GM18907 (cell line): ENCODE measurements around the gene CLINT1.
A peak's percentile ranks its signal among the peaks of the same experiment; 100 is the strongest.
"Not testable (repeated sequence)": the region's sequence is repeated elsewhere in the genome, so short reads cannot be mapped to it uniquely, and the experiment has no call there.

Experiments
- ATAC-seq: cut with Tn5 transposase; IDR thresholded peaks from one replicate; pipeline ENCODE4 v1.9.1; 2021; ENCODE audit warnings: mild to moderate bottlenecking, moderate library complexity; ENCODE audit not compliant: unreplicated experiment

Gene CLINT1

GRCh38 chr5:157858527-157859226 is at the start of gene CLINT1:
Gene CLINT1, minus strand, starts transcription at chr5:157859145. Its CDS starts 175 bp downstream, at chr5:157858970.
- peak; percentile 59 for ATAC-seq

GRCh38 chr5:157908459-157908858 is 49.5 kb upstream of the CLINT1 start:
- no peak for ATAC-seq

GRCh38 chr5:157907479-157907878 is 48.5 kb upstream of the CLINT1 start:
- no peak for ATAC-seq

- ATAC-seq = no peak
Measured at GRCh38 chr5:157903117-157903450, 44.1 kb upstream of the CLINT1 start.

GRCh38 chr5:157902449-157903116 is 43.6 kb upstream of the CLINT1 start:
- ATAC-seq = no peak

- peak; percentile 67 for ATAC-seq
Measured at GRCh38 chr5:157900644-157901043, 41.7 kb upstream of the CLINT1 start.

- no peak for ATAC-seq
Measured at GRCh38 chr5:157893611-157894010, 34.7 kb upstream of the CLINT1 start.

GRCh38 chr5:157892974-157893373 is 34.0 kb upstream of the CLINT1 start:
- no peak for ATAC-seq

- no peak for ATAC-seq
Measured at GRCh38 chr5:157890836-157891597, 32.1 kb upstream of the CLINT1 start.

- no peak for ATAC-seq
Measured at GRCh38 chr5:157888814-157889532, 30.0 kb upstream of the CLINT1 start.

GRCh38 chr5:157886796-157887380 is 27.9 kb upstream of the CLINT1 start:
- no peak for ATAC-seq

GRCh38 chr5:157885051-157885450 is 26.1 kb upstream of the CLINT1 start:
- ATAC-seq = not testable (repeated sequence)

- not testable (repeated sequence) for ATAC-seq
Measured at GRCh38 chr5:157881498-157881897, 22.6 kb upstream of the CLINT1 start.

GRCh38 chr5:157877821-157878220 is 18.9 kb upstream of the CLINT1 start:
- ATAC-seq = no peak

GRCh38 chr5:157874861-157875260 is 15.9 kb upstream of the CLINT1 start:
- ATAC-seq = no peak

GRCh38 chr5:157870837-157871834 is 12.2 kb upstream of the CLINT1 start:
- peak; percentile 35 for ATAC-seq

- no peak for ATAC-seq
Measured at GRCh38 chr5:157867751-157868387, 8.9 kb upstream of the CLINT1 start.

- no peak for ATAC-seq
Measured at GRCh38 chr5:157866536-157866935, 7.6 kb upstream of the CLINT1 start.

- ATAC-seq = no peak
Measured at GRCh38 chr5:157865781-157866180, 6.8 kb upstream of the CLINT1 start.
